WI38 (cell line): Measurements from ENCODE around the gene MYB.

Experiments used
- H3K4me3 ChIP-seq: 2 replicates; pipeline ENCODE4 v1.5.1; 2011; ENCODE audit warnings: low read depth, mild to moderate bottlenecking, control low read depth, low read length
- TF ChIP-seq, protein P1 (sequence below): IDR thresholded peaks from 2 replicates; pipeline ENCODE4 v1.5.1; 2012; ENCODE audit warnings: low read depth, mild to moderate bottlenecking, control low read depth, low read length

The MYB gene

DNA sequence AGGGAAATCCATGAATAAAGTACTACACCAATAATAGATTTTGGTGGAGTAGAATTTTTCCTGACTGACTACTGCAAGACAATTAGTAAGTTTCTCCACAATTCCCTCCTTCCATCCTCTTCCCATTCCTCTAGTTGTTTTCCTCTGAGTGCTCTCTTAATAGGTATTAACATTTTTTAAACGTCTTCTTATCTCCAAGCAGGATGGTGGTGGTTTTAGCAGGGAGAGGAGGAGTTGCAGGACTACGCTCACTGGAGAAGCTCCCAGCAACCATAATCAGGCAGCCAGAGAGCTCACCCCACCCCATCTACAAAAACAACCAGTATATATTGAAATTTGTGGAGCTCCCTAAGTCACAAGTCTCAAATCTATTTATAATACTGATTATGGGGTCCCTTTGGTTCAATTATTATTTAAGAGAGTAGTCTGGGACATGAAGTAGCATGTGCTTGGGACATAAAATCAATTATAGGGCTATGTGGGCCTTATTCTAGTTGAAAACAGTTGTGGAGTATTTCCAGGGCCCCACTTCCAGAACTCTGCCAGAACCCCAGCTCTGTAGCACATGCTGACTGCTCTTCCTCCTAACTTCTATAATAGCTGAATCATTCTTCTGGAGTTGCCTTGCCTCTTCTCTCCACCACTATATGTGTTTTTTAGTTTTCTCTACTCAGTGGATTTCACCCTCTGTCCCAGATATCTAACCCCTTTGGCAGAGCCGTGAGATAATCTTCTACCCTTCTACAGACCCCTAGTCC, 49.8 kb downstream of the MYB start:
- no peak overlapping the region for H3K4me3 ChIP-seq
- TF ChIP-seq, protein P1, sequence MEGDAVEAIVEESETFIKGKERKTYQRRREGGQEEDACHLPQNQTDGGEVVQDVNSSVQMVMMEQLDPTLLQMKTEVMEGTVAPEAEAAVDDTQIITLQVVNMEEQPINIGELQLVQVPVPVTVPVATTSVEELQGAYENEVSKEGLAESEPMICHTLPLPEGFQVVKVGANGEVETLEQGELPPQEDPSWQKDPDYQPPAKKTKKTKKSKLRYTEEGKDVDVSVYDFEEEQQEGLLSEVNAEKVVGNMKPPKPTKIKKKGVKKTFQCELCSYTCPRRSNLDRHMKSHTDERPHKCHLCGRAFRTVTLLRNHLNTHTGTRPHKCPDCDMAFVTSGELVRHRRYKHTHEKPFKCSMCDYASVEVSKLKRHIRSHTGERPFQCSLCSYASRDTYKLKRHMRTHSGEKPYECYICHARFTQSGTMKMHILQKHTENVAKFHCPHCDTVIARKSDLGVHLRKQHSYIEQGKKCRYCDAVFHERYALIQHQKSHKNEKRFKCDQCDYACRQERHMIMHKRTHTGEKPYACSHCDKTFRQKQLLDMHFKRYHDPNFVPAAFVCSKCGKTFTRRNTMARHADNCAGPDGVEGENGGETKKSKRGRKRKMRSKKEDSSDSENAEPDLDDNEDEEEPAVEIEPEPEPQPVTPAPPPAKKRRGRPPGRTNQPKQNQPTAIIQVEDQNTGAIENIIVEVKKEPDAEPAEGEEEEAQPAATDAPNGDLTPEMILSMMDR = no peak

DNA sequence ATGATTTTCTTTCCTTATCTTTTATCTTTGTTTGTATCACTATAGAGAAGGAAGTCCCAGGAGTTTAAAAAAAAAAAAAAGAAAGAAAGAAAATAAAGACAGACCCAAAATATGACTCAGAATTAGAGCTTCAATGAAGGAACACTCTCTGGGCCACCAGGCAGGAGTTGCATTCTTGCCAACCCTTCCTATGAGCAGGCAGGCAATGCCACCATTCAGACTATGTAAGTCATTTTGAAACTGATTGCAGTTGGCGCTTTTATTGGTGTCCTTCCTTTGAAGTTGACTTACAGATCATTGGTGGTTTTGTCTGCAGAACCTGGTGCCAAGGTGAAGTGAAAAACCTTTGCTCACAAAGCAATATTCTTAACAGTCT, 50.3 kb downstream of the MYB start:
- H3K4me3 ChIP-seq = no peak overlapping the region
- TF ChIP-seq, protein P1 = no peak

DNA sequence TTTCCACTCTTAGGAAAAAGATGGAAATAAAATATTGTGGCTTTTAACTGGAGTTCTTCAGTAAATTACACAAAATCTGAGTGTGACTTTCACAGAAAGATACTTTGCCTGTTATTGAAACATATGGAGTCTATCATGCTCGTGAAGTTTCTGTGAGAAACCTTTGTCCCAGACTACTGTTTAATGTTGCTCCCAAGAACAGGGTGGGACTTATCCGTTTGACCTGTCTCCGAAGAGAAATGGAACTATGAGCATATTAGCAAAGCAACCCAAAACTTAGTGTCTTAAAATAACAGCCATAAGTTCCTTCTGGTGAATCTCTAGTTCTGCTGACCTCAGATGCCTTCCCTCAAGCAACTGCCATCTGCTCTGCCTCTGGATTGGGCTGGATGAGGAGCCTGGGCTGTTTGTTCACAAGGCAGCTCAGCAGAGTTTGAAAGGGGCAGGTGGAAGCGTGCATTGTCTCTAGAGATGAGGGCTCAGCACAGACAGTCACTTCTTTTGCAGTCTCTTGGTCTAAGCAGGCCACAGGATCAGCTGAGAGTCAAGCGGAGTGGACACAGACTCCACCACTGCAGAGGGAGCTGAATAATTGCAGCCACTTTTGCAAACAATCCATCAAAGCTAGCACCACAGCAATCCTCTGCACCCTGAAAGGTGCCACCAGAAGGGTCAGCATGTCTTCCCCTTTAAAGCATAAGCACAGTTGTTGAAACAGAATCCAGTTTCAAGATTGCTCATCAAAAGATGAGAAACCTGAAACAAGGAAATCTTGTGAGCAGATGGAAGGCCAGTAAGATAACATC, 52.8 kb downstream of the MYB start:
- no peak overlapping the region for H3K4me3 ChIP-seq
- TF ChIP-seq, protein P1 = no peak

DNA sequence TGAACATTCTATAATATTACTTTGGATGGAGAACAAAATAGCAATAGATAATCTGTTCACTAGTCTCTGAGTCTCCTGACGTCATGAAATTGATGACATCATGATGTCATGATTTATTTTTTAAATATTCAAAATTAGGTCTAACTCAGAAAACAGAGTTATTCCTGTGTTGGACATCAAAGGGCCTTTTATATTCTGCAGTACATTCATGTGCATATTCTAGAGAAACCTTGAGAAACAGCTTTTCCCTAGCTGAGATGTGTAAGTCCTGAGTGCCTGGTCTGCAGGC, 53.3 kb downstream of the MYB start:
- TF ChIP-seq, protein P1 = no peak
- H3K4me3 ChIP-seq = no peak overlapping the region

DNA sequence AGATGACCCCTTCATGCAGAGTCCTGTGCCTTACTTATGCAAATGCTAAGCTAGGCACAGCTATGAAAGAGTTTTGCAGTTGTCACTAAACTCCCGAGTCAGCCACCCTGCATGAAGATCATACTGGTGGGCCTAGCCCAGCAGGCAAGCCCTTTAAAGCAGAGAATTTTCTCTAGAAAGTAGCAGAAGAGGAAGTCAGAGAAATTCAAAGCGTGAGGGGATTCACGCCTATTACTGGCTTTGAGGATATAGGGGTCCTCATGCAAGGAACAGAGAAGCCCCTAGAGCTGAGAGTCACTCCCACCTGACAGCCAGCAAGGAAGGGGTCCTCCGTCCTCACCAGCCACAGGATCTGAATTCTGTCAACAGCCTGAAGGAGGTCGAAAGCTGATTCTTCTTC, 54.6 kb downstream of the MYB start:
- H3K4me3 ChIP-seq = no peak overlapping the region
- TF ChIP-seq, protein P1 = no peak

DNA sequence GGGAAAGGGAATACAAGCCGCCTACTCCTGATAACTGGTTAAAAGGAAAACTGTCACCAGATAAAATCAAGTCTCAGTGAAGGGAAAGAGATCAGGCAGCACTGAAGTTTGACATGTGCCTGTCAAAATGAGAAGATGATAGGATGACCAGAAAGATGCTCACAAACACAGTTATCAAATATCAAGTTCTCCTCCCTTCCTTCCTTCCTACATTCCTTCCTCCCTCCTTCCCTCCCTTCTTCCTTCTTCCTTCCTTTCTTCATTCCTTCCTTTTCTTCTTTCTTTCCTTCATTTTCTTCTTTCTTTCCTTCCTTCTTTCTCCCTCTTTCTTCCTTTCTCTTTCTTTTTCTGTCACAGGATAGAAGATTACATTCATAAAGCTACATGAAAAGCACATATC, 55.2 kb downstream of the MYB start:
- no peak overlapping the region for H3K4me3 ChIP-seq
- TF ChIP-seq, protein P1 = no peak

DNA sequence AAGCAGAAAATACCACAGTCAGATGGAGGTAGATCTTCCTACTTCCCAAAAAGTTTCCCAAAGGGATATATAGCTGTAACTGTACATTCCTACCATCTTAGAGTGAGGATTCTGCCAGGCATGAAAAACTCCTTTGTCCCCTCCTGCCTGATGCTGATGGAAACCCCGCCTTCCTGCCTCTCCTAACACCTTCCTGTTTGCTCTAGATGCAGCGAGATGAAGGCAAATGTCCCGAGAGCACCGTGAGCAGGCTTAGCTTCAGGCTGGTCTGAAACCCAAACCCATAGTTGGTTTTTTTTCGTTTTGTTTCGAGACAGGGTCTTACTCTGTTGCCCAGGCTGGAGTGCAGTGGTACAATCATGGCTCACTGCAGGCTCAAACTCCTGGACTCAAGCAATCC, 55.6 kb downstream of the MYB start:
- H3K4me3 ChIP-seq = no peak overlapping the region
- TF ChIP-seq, protein P1 = no peak
